Midbrain (tissue), 1 donor: ENCODE measurements around the gene NR2F2.

Experiments
- DNase-seq: peaks from one replicate; lab custom pipeline; 2025; lab: John Stamatoyannopoulos, UW

The NR2F2 gene

GRCh38 chr15:96332637-96333121, 2.2 kb downstream of the NR2F2 start:
- DNase-seq: no peak

DNA sequence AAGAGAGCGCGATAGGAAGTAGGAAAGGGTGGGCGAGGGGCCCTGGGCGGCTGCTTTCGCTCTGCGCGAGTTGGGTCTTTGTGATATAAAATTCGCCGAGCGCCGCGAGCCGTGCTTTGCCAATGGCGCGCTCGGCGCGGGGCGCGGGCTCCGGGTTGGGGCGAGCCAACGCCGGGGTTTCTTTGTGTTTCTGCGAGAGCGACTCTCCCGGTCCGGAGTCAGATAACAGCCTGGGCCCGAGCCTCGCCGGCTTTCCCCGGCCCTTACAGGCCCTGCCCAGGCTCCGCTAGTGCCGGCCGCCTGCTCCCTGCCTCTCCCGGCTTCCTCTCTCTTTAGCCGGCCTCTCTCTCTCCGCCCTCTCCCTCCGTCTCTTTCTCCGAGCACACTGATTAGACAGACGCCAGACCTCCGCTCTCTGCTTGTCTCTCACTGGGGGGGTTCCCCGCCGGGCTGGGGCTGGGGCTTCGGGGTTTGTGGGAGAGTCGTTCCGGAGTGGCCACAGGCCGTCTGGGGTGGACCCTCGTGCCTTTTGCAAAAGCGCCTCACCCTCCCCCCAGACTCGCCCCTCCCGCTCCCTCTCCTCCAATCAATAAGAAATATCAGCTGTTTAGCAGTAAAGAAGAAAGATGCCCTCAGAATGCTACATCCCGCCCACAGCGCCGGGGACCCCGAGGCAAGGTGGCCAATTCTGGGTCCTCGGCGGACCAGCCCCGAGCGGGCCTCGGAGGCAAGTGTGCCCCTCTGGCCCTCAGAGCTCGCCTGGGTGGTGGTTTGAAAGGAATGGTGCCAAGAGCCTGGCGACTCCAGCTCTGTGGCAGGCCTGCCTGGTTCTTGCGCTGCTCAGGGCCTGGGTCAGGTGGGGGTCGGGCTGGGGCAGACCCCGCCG, 2.9 kb downstream of the NR2F2 start:
- DNase-seq: no peak

DNA sequence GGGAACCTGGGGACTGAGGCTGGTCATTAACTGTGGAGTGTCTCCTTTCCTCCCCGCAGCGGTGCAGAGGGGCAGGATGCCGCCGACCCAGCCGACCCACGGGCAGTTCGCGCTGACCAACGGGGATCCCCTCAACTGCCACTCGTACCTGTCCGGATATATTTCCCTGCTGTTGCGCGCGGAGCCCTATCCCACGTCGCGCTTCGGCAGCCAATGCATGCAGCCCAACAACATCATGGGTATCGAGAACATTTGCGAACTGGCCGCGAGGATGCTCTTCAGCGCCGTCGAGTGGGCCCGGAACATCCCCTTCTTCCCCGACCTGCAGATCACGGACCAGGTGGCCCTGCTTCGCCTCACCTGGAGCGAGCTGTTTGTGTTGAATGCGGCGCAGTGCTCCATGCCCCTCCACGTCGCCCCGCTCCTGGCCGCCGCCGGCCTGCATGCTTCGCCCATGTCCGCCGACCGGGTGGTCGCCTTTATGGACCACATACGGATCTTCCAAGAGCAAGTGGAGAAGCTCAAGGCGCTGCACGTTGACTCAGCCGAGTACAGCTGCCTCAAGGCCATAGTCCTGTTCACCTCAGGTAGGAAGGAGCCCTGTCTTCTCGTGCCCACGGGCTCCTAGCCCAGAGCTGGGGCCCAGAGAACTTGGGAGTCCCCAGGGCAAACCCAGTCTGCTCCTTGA, 3.7 kb downstream of the NR2F2 start:
- DNase-seq: no peak

DNA sequence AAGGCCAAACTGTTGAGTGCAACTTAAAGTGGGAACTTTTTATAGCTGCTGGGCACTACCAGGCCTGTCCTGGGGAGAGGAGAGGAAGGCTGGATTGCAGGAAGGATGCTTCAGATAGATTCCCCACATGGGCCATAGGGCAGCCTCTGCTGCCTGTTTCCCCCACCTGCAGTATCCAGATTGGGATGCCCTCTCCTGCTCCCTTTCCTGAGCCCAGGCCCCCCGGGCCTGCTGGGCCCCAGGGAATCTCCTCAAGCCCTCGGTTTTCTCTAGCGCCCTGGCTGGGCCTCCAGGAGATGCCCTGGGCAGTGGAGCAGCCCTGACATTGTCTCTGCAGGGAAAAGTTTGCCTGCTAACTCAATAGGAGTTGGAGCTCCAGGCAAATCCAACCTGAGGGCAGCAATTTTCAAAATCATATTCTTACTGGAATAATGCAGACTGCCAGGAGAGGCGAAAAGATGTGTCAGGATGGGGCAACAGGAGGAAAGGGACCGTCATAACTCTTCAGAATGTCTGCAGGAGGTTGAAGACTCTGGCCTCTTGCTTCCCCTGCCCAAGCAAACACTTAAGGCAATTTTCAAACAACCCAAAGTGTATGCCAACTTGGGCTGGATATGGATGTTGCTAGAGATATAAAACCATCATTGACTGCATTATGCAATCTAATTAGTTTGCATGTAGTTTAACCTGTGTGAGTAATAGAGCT, 4.4 kb downstream of the NR2F2 start:
- no peak for DNase-seq

DNA sequence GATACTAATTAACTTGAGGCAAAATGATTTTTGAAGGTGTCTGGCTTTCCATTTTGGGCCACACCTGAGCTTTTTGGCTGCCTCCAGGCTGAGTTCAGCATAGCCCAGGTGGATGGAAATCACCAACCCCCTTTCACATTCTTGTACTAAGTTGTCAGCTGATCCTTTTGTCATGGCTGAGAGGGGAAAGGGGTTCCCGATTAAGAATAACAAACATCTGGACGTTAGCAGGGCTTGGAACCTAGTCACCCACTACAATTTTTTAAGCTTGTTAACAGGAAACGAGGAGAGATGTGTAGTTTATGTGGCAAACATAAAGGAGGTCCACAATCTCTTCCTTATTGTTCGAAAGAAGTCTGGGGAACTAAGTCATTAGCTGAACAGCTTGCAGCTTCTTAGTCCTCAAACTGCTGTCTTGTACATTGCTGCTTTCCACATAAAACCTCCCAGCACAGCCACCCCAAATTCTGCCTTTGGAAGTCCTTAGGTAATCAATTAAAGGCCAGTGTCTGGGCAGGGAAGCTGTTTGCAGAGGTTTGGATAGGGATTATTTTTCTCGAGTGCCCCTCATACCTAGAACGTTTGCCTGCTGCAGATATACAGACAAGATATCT, 5.0 kb downstream of the NR2F2 start:
- DNase-seq: no peak

GRCh38 chr15:96336108-96336595, 5.7 kb downstream of the NR2F2 start:
- DNase-seq: no peak

- no peak for DNase-seq
These were observed 6.3 kb downstream of the NR2F2 start for GRCh38 chr15:96336596-96337364.

GRCh38 chr15:96337365-96338023, 7.0 kb downstream of the NR2F2 start:
- DNase-seq: no peak

DNA sequence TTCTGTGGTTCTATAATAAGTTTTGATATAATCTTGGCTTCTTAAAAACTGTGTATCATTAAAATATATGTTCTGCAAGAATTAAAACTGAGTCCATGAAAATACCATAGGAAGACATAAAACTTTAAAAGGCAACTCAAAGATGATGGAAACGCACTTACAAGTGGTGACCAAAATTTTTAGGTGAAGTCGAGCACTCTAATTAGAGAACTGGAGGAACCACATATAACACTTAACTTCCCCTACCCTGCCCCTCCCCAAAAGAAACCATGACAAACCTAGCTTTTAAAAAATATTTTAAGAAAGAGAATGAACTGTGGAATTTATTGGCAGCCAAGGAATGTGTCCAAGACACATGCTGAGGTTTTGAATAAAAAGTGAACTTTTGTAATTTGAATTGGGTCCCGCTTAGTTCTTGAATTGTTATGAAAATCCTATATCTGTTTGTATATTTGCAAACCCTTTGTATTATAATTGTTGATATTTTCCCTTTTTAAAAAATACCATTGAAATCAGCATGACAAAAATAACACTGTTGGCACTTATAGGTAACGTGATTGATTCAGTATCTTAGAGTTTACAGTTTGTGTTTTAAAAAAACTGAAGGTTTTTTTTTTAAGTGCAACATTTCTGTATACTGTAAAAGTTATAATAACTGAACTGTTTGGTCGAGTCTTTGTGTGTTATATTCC, 7.7 kb downstream of the NR2F2 start:
- no peak for DNase-seq

DNA sequence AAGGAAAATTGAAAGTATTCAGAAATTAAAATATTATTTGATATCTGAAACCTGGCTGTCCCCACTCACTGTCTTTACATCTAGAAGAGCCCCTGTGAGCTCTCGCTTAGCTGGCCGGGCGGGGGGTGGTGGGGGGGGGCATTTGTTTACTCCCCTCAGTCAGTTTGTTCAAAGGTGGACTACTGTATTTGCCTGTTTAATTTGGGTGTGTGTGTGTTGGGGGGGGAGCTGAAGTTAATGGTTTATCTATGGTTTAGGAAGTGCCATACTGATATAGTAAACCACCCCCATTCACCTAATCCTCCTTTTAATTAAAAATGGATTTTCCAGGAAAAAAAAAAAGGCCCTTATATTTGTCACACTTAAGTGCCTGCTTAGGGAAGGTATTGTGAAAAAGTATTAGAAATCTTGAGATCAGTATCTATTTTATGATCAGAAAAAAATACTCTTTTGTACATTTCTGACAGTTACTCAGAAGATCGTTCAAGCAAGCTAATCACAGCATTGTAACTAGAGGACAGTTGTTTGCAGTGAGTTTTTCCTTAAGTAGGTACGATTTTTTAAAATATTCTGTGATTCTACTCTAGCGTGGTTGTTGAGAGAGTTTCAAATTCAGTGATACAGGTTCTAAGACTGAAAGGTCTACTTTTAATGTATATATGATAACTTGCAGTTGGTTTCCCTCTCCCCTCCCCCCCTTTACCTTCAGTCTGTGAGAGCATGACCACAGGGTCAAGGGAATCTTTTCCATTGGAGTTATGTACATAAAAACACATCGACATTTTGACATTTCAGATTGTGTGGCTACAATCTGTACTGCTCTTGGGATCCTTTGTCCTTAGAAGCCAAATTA, 8.5 kb downstream of the NR2F2 start:
- DNase-seq: no peak

GRCh38 chr15:96339619-96340347, 9.3 kb downstream of the NR2F2 start:
- DNase-seq: no peak

- no peak for DNase-seq
These were observed 9.8 kb downstream of the NR2F2 start for GRCh38 chr15:96340348-96340597.

- peak; percentile 60 for DNase-seq
These were observed 10.4 kb downstream of the NR2F2 start for GRCh38 chr15:96340598-96341512.

- peak; percentile 45 for DNase-seq
These were observed 11.3 kb downstream of the NR2F2 start for GRCh38 chr15:96341513-96342405.

DNA sequence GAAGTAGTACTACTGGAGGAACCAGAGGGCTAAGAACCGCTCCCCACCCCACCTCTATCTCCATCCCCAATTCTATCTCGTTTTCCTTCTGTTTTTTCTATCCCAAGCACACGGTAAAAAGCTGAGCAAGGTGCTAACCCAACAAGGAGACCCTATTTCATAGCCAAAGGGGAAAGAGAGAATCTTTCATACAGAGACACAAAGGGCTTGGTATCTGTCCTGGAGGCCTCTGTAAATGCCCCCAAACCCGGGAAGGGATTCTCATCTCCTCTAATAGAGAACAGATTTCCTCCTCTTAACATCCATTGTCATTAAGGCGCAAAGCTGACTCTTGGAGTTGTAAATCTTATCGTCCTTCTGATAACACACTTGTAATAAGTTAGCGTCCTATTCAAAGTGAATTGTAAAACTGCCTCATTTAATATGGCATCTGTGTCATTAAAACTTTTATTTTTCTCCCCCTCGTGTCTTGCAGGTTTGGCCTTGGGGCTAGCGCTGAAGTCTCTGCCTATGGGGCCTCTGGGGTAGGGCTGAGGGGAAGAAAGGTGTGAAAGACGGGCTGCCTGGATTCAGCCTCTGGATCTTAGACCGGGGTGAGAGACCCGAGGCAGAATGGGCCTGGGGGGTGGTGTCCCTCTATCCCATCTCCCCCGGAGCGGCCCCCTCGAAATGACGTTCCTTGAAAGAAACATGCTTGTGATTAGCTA, 12.1 kb downstream of the NR2F2 start:
- no peak for DNase-seq
